HepG2 (cell line): Measurements from ENCODE around the gene STRN4. TPM values are rescaled to one million over a fixed set of nuclear protein-coding genes. Genes with fewer than 3 reads are reported as not detected.
A peak's percentile ranks its signal among the peaks of the same experiment; 100 is the strongest.

ENCODE experiments used
- ATAC-seq: fragments of 200-7000 bp; cut with Tn5 transposase; 3 replicates; pipeline ENCODE4 v1.9.1; 2020; ENCODE audit warnings: mild to moderate bottlenecking, moderate library complexity
- BruUV-seq: library from RNA; stranded (reverse); fragments of 400-500 nt; replicated peaks from 2 replicates; lab custom pipeline; 2021; lab: Mats Ljungman, UMichigan
- CTCF ChIA-PET: fragments of 300-600 bp; formaldehyde crosslinking; extraction: SDS; loops from one replicate; lab custom pipeline; 2021; ENCODE audit warnings: low total read pairs, inconsistent platforms, low intra/inter-chr PET ratio; lab: Yijun Ruan, JAX
- POLR2A ChIA-PET: fragments of 350-600 bp; sonication (Branson Sonifier 250); formaldehyde crosslinking; loops from one replicate; lab custom pipeline; 2020; ENCODE audit warnings: antibody characterized with exemption, inconsistent platforms; lab: Yijun Ruan, JAX
- DNase-seq: peaks from one replicate; pipeline ENCODE4 v3.0.0-alpha.2; 2015; ENCODE audit warnings: low spot score
- FAIRE-seq: peaks from 3 replicates; lab custom pipeline; 2011; peaks lifted over from hg19 to GRCh38; lab: Jason Lieb, UNC
- H2AFZ ChIP-seq: one replicate; pipeline ENCODE4 v1.6.1; 2011; ENCODE audit warnings: low read length, inconsistent platforms
- H3K27ac ChIP-seq: fragments of 300-600 bp; 3 replicates; pipeline ENCODE4 v1.8.0; 2011; ENCODE audit warnings: mixed run types, mild to moderate bottlenecking, mixed read lengths, low read length, inconsistent platforms; ENCODE audit not compliant: insufficient read depth; ENCODE audit errors: extremely low read length
- H3K27me3 ChIP-seq, 2 experiments: fragments of 200-600 bp in 1 of 2; 2 replicates in 1 of 2; 3 replicates in 1 of 2; pipeline versions ENCODE4 v1.6.0 to v1.8.0; 2011; ENCODE audit warnings: low read length in 2 of 2, mild to moderate bottlenecking in 2 of 2, moderate library complexity in 2 of 2, inconsistent platforms in 1 of 2; ENCODE audit not compliant: insufficient read depth in 2 of 2, control insufficient read depth in 1 of 2
- H3K36me3 ChIP-seq, 2 experiments: fragments of 200-600 bp in 1 of 2; replicated peaks in 1 of 2; 2 replicates in 1 of 2; 3 replicates in 1 of 2; pipeline versions ENCODE4 v1.5.1 to v1.8.0; 2011; ENCODE audit warnings: low read length in 2 of 2, inconsistent platforms in 1 of 2; ENCODE audit not compliant: insufficient read depth in 2 of 2, control insufficient read depth in 1 of 2
- H3K4me1 ChIP-seq: 2 replicates; pipeline ENCODE4 v1.5.1; 2012; ENCODE audit warnings: low read length, inconsistent platforms; ENCODE audit not compliant: insufficient read depth
- H3K4me2 ChIP-seq: 2 replicates; pipeline ENCODE4 v1.6.0; 2011; ENCODE audit warnings: low read depth, low read length, inconsistent platforms
- H3K4me3 ChIP-seq, 3 experiments: fragments of 200-600 bp in 1 of 3; sonication (generic), shearing (Covaris generic) in 1 of 3; replicated peaks in 1 of 3; 2 replicates each; pipeline ENCODE4 v1.5.1; 2011 to 2016; ENCODE audit warnings: low read length in 3 of 3, inconsistent platforms in 2 of 3, low read depth in 2 of 3, mild to moderate bottlenecking in 2 of 3, control low read depth in 1 of 3, mixed read lengths in 1 of 3; ENCODE audit not compliant: insufficient read depth in 1 of 3
- H3K79me2 ChIP-seq: one replicate; pipeline ENCODE4 v1.6.1; 2011; ENCODE audit warnings: low read length, inconsistent platforms; ENCODE audit not compliant: insufficient read depth
- H3K9ac ChIP-seq: 2 replicates; pipeline ENCODE4 v1.6.0; 2011; ENCODE audit warnings: mild to moderate bottlenecking, low read depth, low read length, inconsistent platforms; ENCODE audit not compliant: insufficient read depth
- H3K9me3 ChIP-seq: 2 replicates; pipeline ENCODE4 v1.5.1; 2012; ENCODE audit warnings: mild to moderate bottlenecking, low read length
- H4K20me1 ChIP-seq: 2 replicates; pipeline ENCODE4 v1.6.0; 2011; ENCODE audit warnings: inconsistent platforms, mild to moderate bottlenecking, low read length, moderate library complexity; ENCODE audit not compliant: insufficient read depth
- FOXC1 ChIP-seq: sonication (generic); formaldehyde crosslinking; IDR thresholded peaks from 2 replicates; pipeline ENCODE4 v1.8.0; 2022; ENCODE audit warnings: mild to moderate bottlenecking, missing genetic modification reagents, borderline replicate concordance
- HBP1 ChIP-seq: IDR thresholded peaks from 2 replicates; pipeline ENCODE4 v1.6.1; 2016; ENCODE audit warnings: low read depth, control low read depth
- HNRNPLL ChIP-seq: fragments of 200-400 bp; formaldehyde crosslinking; IDR thresholded peaks from 2 replicates; pipeline ENCODE4 v1.6.1; 2017; ENCODE audit warnings: mild to moderate bottlenecking, low read depth, low read length; ENCODE audit not compliant: poor library complexity, severe bottlenecking
- KAT7 ChIP-seq: IDR thresholded peaks from 2 replicates; pipeline ENCODE4 v1.6.1; 2018; ENCODE audit warnings: borderline replicate concordance, missing compliant biosample characterization
- KLF15 ChIP-seq: sonication (generic); formaldehyde crosslinking; IDR thresholded peaks from 2 replicates; pipeline ENCODE4 v1.8.1; 2023; ENCODE audit warnings: borderline replicate concordance, mild to moderate bottlenecking, inconsistent platforms, missing genetic modification reagents, mixed read lengths
- KLF6 ChIP-seq: IDR thresholded peaks from 2 replicates; pipeline ENCODE4 v1.8.0; 2016; ENCODE audit warnings: missing biosample characterization, missing genetic modification reagents
- MAF1 ChIP-seq: sonication (generic); formaldehyde crosslinking; IDR thresholded peaks from 2 replicates; pipeline ENCODE4 v1.5.0; 2020; ENCODE audit warnings: missing genetic modification reagents, borderline replicate concordance
- MED8 ChIP-seq: sonication (generic); formaldehyde crosslinking; IDR thresholded peaks from 2 replicates; pipeline ENCODE4 v1.8.1; 2023; ENCODE audit warnings: mild to moderate bottlenecking, missing genetic modification reagents; ENCODE audit not compliant: insufficient replicate concordance
- PHF20 ChIP-seq: sonication (generic); formaldehyde crosslinking; IDR thresholded peaks from 2 replicates; pipeline ENCODE4 v1.5.0; 2020; ENCODE audit warnings: mild to moderate bottlenecking, missing genetic modification reagents
- PHF21A ChIP-seq: sonication (generic); formaldehyde crosslinking; IDR thresholded peaks from 2 replicates; pipeline ENCODE4 v1.5.0; 2020; ENCODE audit warnings: mild to moderate bottlenecking, missing genetic modification reagents
- POLR2G ChIP-seq: fragments of 200-400 bp; formaldehyde crosslinking; IDR thresholded peaks from 2 replicates; pipeline ENCODE4 v1.6.1; 2018; ENCODE audit warnings: mild to moderate bottlenecking, low read depth, low read length, moderate library complexity
- REL ChIP-seq: sonication (generic); formaldehyde crosslinking; conservative IDR thresholded peaks from 2 replicates; pipeline ENCODE4 v1.8.0; 2022; ENCODE audit warnings: mild to moderate bottlenecking, missing genetic modification reagents, moderate library complexity
- TAF15 ChIP-seq: fragments of 200-400 bp; formaldehyde crosslinking; IDR thresholded peaks from one replicate; pipeline ENCODE4 v1.6.1; 2018; ENCODE audit warnings: mild to moderate bottlenecking, low read depth, low read length; ENCODE audit not compliant: poor library complexity, severe bottlenecking
- USF2 ChIP-seq, 2 experiments: sonication (generic) in 1 of 2; formaldehyde crosslinking in 1 of 2; IDR thresholded peaks; 2 replicates each; pipeline versions ENCODE4 v1.5.1 to v1.6.1; 2011 to 2020; ENCODE audit warnings: borderline replicate concordance in 1 of 2, low read depth in 1 of 2, low read length in 1 of 2, mild to moderate bottlenecking in 1 of 2, missing genetic modification reagents in 1 of 2, moderate library complexity in 1 of 2
- ZNF30 ChIP-seq: sonication (generic); formaldehyde crosslinking; IDR thresholded peaks from 2 replicates; pipeline ENCODE4 v1.5.0; 2020; ENCODE audit warnings: mild to moderate bottlenecking, missing genetic modification reagents
- ZNF317 ChIP-seq: sonication (generic); formaldehyde crosslinking; IDR thresholded peaks from 2 replicates; pipeline ENCODE4 v1.5.0; 2020; ENCODE audit warnings: mild to moderate bottlenecking, missing genetic modification reagents
- ZNF431 ChIP-seq: sonication (generic); formaldehyde crosslinking; IDR thresholded peaks from 2 replicates; pipeline ENCODE4 v1.9.0; 2022; ENCODE audit warnings: missing genetic modification reagents, low read depth, mild to moderate bottlenecking, borderline replicate concordance
- ZNF558 ChIP-seq: sonication (generic); formaldehyde crosslinking; IDR thresholded peaks from 2 replicates; pipeline ENCODE4 v1.9.0; 2022; ENCODE audit warnings: mild to moderate bottlenecking, missing genetic modification reagents, borderline replicate concordance
- ZNF747 ChIP-seq: sonication (generic); formaldehyde crosslinking; IDR thresholded peaks from 2 replicates; pipeline ENCODE4 v1.8.1; 2023; ENCODE audit warnings: missing genetic modification reagents, mild to moderate bottlenecking, borderline replicate concordance
- WGBS: methylation state at CpG from one replicate; pipeline ENCODE4 v1.1.6; 2017; ENCODE audit warnings: low lambda C conversion rate; 5-methylcytosine and 5-hydroxymethylcytosine counted together
- in situ Hi-C: cut with HindIII; loops from 2 replicates; pipeline ENCODE4 v1.10.0; 2017; ENCODE audit warnings: low pct_unique_long_range_greater_than_20kb; ENCODE audit not compliant: extremely low pct_ligation_motif_present
- intact Hi-C: fragments of 100-400 bp; cut with micrococcal nuclease; formaldehyde crosslinking; loops from one replicate; pipeline ENCODE4 v1.10.0; 2022; ENCODE audit not compliant: unreplicated experiment
- polyA plus RNA-seq, 8 experiments: library from polyadenylated mRNA; depleted of rRNA in 3 of 8; stranded (reverse) in 7 of 8; unstranded in 1 of 8; fragments of >200 nt; fragmentation: Illumina TruSeq in 4 of 8; extraction: Trizol in 4 of 8; gene quantifications; 2 replicates each; pipeline versions ENCODE4 v1.2.1 to v1.2.3, GENCODE V29; 2011 to 2016; ENCODE audit warnings: low read depth in 4 of 8, missing spikeins in 1 of 8, mixed read lengths in 1 of 8; ENCODE audit not compliant: insufficient read depth in 1 of 8
- total RNA-seq, 5 experiments: library from RNA; depleted of rRNA; stranded (reverse); fragments of >200 nt; fragmentation: Illumina TruSeq; extraction: Trizol; gene quantifications; 2 replicates each; pipeline ENCODE4 v1.2.3, GENCODE V29; 2016; ENCODE audit warnings: low read depth in 1 of 5

STRN4 gene
- total and polyA plus RNA-seq, 2 of the 13 experiments (the other 11 are each of a cell fraction or from before 2014, with no cell fraction given), result 43.1 to 57.3 TPM

- Histone ChIP-seq H3K36me3 (peaks cover 15 to 25% of the 10 kb centered on the region in 2 experiments), H3K27ac (peak overlapping the region; percentile 82), H3K4me1 (peaks cover 52% of the 10 kb centered on the region), H3K4me2 (peak overlapping the region; percentile 99), H4K20me1 (peaks cover 24% of the 10 kb centered on the region), H2AFZ (no peak overlapping the region), H3K79me2 (peaks cover 61% of the 10 kb centered on the region), H3K27me3 (no peaks in the 10 kb centered on the region; a peak in 1 of 5 replicates), H3K9me3 (no peaks in the 10 kb centered on the region), H3K4me3 (peak overlapping the region; percentile 87 to 100 (median 98)), H3K9ac (peak overlapping the region; percentile 95)
- no peak for FAIRE-seq
- BruUV-seq, result no TSS peak
- POLR2A ChIA-PET, result interaction anchor here (0.7 to 5.9 kb wide), 14 partner anchors 9 to 125 kb away, joined by 3 to 66 read pairs (median 4); partner anchors contain the start of gene ARHGAP35
- CTCF ChIA-PET, result no interaction called here
- ATAC-seq, result no peak
- intact Hi-C loops, result no loop called here
- in situ Hi-C loops, result no loop called here
- WGBS, result 2% methylated on average over 5 of the region's 5 CpGs
- no peak for DNase-seq
- TF ChIP-seq TAF15 (no peak), ZNF431 (CRISPR knock-in tag) (no peak), POLR2G (peak; percentile 23; the same call in 1 of the 2 replicates), PHF21A (CRISPR knock-in tag) (0 out of 2 replicates have a peak, but pooled peaks have one; percentile 29), KAT7 (CRISPR knock-in tag) (no peak), PHF20 (CRISPR knock-in tag) (peak; percentile 26; the same call in 1 of the 2 replicates), USF2 (IDR thresholded peaks at IDR 0.05; ENCODE audit: low read depth, low read length) (no peak; the same call in 1 of the 2 replicates), USF2 (CRISPR knock-in tag; IDR thresholded peaks at IDR 0.05; ENCODE audit: borderline replicate concordance) (peak; percentile 82; the same call in 1 of the 2 replicates), MED8 (peak; percentile 44), ZNF317 (CRISPR knock-in tag) (0 out of 2 replicates have a peak, but pooled peaks have one; percentile 11), HNRNPLL (no peak), ZNF30 (CRISPR knock-in tag) (0 out of 2 replicates have a peak, but pooled peaks have one; percentile 26), REL (no peak), ZNF747 (CRISPR knock-in tag) (peak; percentile 36; the same call in 1 of the 2 replicates), KLF15 (CRISPR knock-in tag) (0 out of 2 replicates have a peak, but pooled peaks have one; percentile 18), FOXC1 (CRISPR knock-in tag) (peak; percentile 18; the same call in 1 of the 2 replicates), HBP1 (CRISPR knock-in tag) (peak; percentile 24; the same call in 1 of the 2 replicates), MAF1 (0 out of 2 replicates have a peak, but pooled peaks have one; percentile 23), ZNF558 (CRISPR knock-in tag) (0 out of 2 replicates have a peak, but pooled peaks have one; percentile 73), KLF6 (CRISPR knock-in tag) (peak; percentile 35; the same call in 1 of the 2 replicates)
Measured at GRCh38 chr19:46787040-46787330, 40.7 kb upstream of the STRN4 start.
